Activated CD4-positive, alpha-beta T cell treated with anti-CD3 and anti-CD28 coated beads, Interleukin-2, amount 50 U/mL, for 16 hours (primary cell): ENCODE results near the gene ANKUB1.

Source experiments
- DNase-seq: peaks from one replicate; pipeline ENCODE4 v3.0.0-alpha.2; 2020

ANKUB1 gene

GRCh38 chr3:149753717-149754116, 38.6 kb downstream of the ANKUB1 start:
- DNase-seq: no peak

DNA sequence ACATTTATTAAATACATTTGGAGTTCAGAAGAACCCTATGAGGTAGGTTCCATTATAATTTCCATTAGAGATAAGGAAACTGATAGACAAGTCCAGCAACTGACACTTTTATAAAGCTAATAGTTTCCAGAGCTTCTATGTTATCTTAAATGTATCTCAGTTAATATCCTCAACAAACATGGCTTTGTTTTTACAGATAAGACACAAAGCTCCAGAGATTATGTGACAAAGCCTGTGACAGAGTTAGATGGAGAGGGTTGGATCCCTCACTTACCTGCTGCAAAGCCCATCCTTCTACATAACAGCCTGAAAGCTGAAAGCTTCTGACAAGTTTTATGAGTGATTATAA, 39.6 kb downstream of the ANKUB1 start:
- no peak for DNase-seq

DNA sequence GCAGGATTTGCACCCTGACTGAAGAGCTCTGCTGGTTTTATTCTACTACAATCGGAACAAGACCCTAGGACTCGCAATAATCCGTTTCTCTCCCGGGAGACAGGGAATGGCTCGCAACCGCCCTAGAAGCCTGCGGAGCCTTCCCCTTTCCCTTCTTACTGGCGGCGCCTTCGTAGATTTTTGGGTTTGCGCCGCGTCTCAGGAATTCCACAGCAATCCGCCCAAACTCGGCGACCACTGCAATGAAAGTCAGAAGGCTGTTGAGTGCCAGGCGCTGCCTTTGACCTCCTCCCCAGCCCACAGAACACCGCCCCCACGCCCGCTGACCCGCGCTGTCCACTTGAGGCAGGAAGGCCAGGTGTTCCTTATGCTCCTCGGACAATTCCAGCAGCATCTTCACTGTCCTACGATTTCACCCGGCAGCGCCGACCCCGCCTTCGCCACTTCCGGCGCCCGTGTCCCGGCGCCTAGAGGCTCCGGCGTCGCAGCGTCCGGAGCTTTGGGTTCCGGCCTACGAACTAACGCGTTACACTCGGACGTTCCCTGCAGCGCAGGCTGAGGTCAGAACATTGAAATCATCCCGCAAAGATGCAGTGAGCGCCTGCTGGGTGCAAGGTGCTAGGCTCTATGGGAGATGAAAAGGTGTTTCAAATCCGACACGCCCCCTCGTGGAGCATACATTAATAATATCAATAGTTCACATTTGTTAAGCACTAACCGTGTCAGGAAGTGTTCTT, 40.1 kb downstream of the ANKUB1 start, which contains the start of gene COMMD2:
COMMD2 (minus strand) TSS at position 439 of the 737 bp plus-strand sequence; CDS start at position 394, 45 bp downstream.
- DNase-seq: peak; percentile 91

DNA sequence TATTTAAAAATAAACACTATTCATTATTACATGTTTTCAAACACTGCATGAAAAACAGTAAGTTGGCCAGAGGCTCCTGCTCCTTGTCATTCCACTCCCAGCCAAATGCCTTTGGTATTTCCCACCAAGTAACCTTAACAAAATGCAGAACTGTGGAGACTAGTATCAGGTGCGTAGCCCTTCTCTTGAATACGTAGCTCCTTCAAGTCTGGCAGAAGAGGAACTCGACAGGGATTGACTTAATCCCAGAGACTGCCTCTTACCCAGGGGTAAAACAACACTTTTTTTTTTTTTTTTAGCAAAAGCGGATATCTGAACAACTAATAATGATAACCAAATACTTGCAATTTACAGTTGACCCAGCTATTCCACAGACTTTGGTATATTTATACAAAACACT, 40.8 kb downstream of the ANKUB1 start:
- no peak for DNase-seq

DNA sequence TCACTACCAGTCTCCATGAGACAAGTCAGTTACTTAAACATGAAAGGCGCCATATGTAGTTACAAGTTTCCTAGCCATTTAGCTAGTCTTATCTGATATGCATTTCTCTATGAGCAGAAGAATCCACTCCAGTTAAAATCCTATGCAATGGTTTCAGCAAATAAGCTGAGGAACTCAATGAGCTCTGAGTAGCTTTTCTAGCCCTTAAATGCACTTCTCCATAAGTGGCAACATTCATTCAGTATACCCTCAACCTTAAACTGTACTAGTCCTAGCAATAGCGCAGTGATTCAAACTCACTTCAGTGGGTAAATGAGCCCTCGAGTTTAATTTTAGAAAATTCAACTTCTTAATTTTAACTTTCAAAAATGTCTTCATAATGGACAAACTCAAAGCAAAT, 47.7 kb downstream of the ANKUB1 start:
- DNase-seq: no peak

GRCh38 chr3:149744151-149744550, 48.2 kb downstream of the ANKUB1 start:
- DNase-seq: no peak

DNA sequence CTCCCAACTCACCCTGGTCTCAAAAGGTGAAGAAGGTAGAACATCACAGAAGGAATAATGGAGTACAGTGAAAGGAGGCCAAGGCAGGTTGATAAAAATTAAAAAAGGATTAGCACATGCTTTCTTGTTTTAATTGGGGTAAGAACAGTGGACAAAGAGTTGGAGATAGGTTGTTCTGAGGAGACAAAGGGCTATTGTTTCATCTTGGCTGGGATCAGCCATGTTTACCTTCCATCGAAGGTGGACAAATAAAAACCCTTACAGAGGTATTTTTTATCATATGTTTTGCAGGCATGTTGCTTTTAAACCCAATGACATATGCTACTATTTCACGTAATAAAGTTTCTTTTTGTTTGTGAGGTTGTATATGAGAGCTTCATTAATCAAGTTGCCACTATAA, 53.0 kb downstream of the ANKUB1 start:
- DNase-seq: no peak

- peak; percentile 25 for DNase-seq
Measured at GRCh38 chr3:149738876-149739275, 53.5 kb downstream of the ANKUB1 start.

DNA sequence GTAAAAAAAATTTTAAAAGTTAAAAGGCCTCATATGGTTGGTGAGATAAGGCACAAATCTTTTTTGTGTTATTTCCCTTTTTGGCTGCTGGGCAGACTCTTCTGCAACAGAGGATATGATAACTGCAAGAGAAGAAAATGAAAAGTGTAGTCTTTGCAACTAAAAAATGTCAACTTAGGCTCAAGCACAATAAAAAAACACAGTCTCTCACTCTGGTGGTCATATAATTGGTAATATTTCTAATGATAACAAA, 55.5 kb downstream of the ANKUB1 start:
- DNase-seq: no peak

DNA sequence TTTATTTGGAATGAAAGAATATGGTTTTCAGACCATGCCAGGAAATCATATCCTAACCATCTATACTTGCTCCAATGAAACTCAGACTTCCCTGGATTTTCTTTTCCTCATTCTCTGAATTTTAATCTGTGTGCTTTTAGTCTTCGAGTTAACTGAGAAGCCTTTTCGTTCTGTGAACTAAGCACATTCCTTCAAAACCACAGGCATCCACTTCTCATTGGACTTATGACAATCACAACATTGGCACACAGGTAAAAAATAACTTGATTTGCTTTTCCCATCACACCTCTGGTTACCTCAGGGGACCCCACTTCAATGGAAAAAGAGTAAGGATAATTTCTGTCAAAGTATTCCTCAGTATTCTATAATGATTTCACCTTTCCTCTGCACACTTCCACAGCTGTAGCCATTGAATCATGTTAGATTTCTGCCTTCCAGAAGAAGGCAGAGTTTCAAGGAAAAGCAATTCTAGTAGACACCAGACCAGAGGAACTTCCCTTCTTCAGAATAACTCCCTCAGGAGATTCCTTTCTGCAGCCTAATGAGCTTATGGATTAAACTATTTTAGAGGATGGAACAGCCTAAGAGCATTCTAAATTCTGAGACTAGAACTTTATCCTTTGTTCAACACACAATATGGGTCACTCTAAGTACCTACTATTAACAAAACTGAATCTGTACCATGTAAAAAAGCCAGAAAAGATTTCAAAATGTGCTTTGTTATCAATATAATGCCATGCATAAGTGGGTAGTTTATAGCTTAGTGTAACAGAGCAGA, 56.0 kb downstream of the ANKUB1 start:
- DNase-seq: no peak

- no peak for DNase-seq
Measured at GRCh38 chr3:149732234-149732633, 60.1 kb downstream of the ANKUB1 start.

DNA sequence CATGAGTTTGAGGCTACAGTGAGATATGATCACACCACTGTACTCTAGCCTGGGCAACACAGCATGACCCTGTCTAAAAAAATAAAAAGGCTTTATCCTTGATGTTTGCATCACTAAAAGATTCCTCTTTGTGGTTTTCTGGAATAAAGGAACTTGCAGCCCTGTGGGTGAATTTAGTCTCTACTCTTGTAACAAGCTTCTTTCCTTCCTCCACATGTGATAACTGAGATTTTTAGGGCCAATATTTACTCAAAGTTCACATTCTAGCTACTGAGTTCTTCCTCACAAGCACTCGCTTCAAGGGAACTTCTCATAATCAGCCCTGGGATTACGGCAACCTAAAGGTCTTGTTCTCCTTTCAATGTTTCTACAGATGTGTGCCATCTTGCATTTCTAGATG, 64.7 kb downstream of the ANKUB1 start:
- DNase-seq: no peak

GRCh38 chr3:149726716-149727407, 65.5 kb downstream of the ANKUB1 start:
- peak; percentile 83 for DNase-seq

- DNase-seq: no peak
Measured at GRCh38 chr3:149723781-149724180, 68.6 kb downstream of the ANKUB1 start.

- DNase-seq: no peak
Measured at GRCh38 chr3:149720918-149721317, 71.4 kb downstream of the ANKUB1 start.

DNA sequence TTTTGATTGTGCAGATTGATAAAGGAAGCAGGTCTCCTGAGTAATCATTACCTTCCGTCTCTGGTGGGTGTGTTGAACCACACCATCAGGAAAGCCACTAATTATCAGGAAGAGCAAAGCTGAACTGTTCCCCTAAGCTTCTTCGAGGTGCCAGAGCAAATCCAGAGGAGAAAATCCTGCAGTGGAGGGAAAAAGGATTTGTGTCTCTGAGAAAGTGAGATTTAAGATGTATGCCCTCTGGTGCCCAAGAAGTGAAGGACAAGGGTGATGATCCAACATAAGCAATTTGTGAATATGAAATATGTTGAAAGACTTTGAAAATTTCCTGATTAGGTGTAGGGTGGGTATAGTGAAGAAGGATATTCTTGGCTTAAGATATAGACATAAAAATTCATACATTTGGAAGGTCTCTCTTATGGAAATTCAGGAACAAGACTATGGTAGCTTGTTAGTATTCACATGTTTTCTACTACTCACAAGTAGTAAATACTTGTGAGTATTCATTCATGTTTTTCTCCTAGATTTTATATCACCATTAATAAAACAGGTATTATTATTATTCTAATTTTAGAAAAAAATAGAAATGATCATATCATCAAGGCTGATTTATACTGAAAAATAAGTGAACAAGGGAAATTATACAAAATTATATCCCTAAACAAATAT, 74.8 kb downstream of the ANKUB1 start:
- DNase-seq: peak; percentile 49

GRCh38 chr3:149716984-149717383, 75.4 kb downstream of the ANKUB1 start:
- no peak for DNase-seq

DNA sequence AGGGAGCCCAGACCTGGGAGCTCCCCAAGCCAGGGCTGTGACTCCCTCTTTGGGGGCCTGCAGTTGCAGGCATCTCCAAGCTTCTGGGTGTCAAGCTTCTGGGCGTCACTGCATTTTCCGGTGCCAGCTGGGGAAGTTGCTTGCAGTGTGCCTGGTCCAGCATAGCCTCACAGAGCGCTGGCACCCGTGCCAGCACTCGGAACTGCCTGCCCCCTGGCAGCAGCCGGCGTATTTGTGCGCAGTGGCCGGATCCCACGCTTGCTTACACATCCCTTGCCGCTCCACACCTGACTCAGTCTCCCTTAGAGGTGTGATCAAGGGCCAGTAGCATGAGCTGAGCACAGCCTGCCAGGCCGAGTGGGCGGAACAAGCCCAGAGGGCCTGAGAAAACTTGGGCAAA, 77.1 kb downstream of the ANKUB1 start:
- DNase-seq: no peak

GRCh38 chr3:149713730-149714654, 78.4 kb downstream of the ANKUB1 start:
- no peak for DNase-seq
